Panc1 (cell line): Measurements from ENCODE around the gene PIP4K2C.

Experiments used
- CTCF ChIP-seq: fragments of 450-650 bp; IDR thresholded peaks from 2 replicates; pipeline ENCODE4 v1.5.1; 2017; ENCODE audit warnings: mild to moderate bottlenecking
- POLR2AphosphoS5 ChIP-seq: IDR thresholded peaks from 2 replicates; pipeline ENCODE4 v1.6.1; 2012; ENCODE audit warnings: mild to moderate bottlenecking, low read depth, low read length, moderate library complexity
- REST ChIP-seq, 2 experiments: IDR thresholded peaks; 2 replicates each; pipeline ENCODE4 v1.6.1; 2011 to 2012; ENCODE audit warnings: low read depth in 2 of 2, control low read depth in 1 of 2, low read length in 1 of 2, mild to moderate bottlenecking in 1 of 2, moderate library complexity in 1 of 2; ENCODE audit not compliant: insufficient read depth in 1 of 2
- SIN3A ChIP-seq: IDR thresholded peaks from 2 replicates; pipeline ENCODE4 v1.6.1; 2012; ENCODE audit warnings: low read depth, mild to moderate bottlenecking, low read length, moderate library complexity, borderline replicate concordance; ENCODE audit not compliant: insufficient read depth
- TCF7L2 ChIP-seq: IDR thresholded peaks from 2 replicates; pipeline ENCODE4 v1.6.1; 2011; ENCODE audit warnings: mild to moderate bottlenecking, low read depth, low read length, inconsistent platforms

DNA sequence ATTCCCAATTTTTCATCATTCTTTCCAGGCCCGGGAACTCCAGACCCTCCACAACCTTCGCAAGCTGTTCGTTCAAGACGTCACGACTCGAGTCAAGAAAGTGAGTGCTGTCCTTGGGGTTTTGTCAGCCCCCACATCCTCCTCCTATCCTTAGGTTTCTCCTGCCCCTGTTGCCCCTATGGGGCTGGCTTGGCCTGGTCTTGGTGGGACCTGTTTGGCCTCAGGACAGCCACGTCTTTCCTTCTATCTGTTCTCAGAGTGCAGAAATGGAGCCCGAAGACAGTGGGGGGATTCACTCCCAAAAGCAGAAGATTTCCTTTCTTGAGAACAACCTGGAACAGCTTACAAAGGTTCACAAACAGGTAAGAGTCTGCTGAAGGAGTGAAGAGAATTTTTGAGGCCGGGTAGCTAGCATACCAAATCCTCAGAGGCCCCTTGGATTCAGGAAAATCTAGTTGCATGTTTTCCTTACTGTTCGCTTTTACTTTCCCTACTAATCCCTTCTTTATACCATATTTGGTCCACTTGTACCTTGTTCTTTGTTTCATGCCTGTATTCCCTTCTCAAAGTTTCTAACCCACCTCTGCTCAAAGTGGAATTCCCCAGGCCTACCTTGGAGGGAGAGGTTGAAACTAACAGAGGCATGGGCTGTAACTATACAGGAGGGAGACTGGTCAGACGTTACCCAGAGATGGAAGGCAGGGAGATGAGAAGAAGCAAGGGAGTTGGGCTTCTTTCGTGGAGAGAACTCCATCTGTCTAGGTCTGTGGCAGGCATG is 12.8 kb upstream of the PIP4K2C start:
- TF ChIP-seq CTCF (no peak), POLR2AphosphoS5 (no peak), SIN3A (no peak), REST (IDR thresholded peaks at IDR 0.05; ENCODE audit: insufficient read depth in 1 of 2, low read depth in 2 of 2, low read length in 1 of 2) (no peak), TCF7L2 (no peak)
